Smooth muscle cell (in vitro differentiated cells): ENCODE results near the gene DNAAF8. TPM values are rescaled to one million over a fixed set of nuclear protein-coding genes. Genes with fewer than 3 reads are reported as not detected.

ENCODE experiments used
- DNase-seq: peaks from one replicate; lab custom pipeline; 2025; ENCODE audit not compliant: unreplicated experiment; lab: John Stamatoyannopoulos, UW
- H2AFZ ChIP-seq: fragments of 200-600 bp; sonication (generic); 2 replicates; pipeline ENCODE4 v1.6.0; 2016; ENCODE audit warnings: antibody characterized with exemption, low read depth, mild to moderate bottlenecking
- H3F3A ChIP-seq: fragments of 200-600 bp; sonication (generic); 2 replicates; pipeline ENCODE4 v1.6.0; 2017; ENCODE audit warnings: antibody characterized with exemption, low read depth
- H3K27ac ChIP-seq: fragments of 200-600 bp; sonication (generic); 2 replicates; pipeline ENCODE4 v1.5.1; 2016; ENCODE audit warnings: low read depth, mild to moderate bottlenecking
- H3K27me3 ChIP-seq: fragments of 200-600 bp; sonication (generic); 2 replicates; pipeline ENCODE4 v1.6.1; 2016; ENCODE audit warnings: low read depth, mild to moderate bottlenecking
- H3K36me3 ChIP-seq: fragments of 200-600 bp; sonication (generic); 2 replicates; pipeline ENCODE4 v1.5.1; 2016; ENCODE audit warnings: low read depth
- H3K4me1 ChIP-seq: fragments of 200-600 bp; sonication (generic); 2 replicates; pipeline ENCODE4 v1.5.1; 2016; ENCODE audit warnings: low read depth
- H3K4me2 ChIP-seq: fragments of 200-600 bp; sonication (generic); 2 replicates; pipeline ENCODE4 v1.6.0; 2016; ENCODE audit warnings: mild to moderate bottlenecking
- H3K4me3 ChIP-seq: fragments of 200-600 bp; sonication (generic); 2 replicates; pipeline ENCODE4 v1.5.1; 2016; ENCODE audit warnings: mild to moderate bottlenecking
- H3K79me2 ChIP-seq: fragments of 200-600 bp; sonication (generic); 2 replicates; pipeline ENCODE4 v1.6.0; 2016; ENCODE audit warnings: low read depth, mild to moderate bottlenecking
- H3K9ac ChIP-seq: fragments of 200-600 bp; sonication (generic); 2 replicates; pipeline ENCODE4 v1.6.0; 2016; ENCODE audit warnings: low read depth
- H3K9me3 ChIP-seq: fragments of 200-600 bp; sonication (generic); replicated peaks from 2 replicates; pipeline ENCODE4 v1.5.1; 2016; ENCODE audit warnings: low read depth
- H4K20me1 ChIP-seq: fragments of 200-600 bp; sonication (generic); 2 replicates; pipeline ENCODE4 v1.6.0; 2016; ENCODE audit warnings: low read depth
- WGBS: methylation state at CpG from one replicate; pipeline ENCODE4 v1.1.7; 2016; ENCODE audit warnings: low lambda C conversion rate; 5-methylcytosine and 5-hydroxymethylcytosine counted together
- polyA plus RNA-seq: library from polyadenylated mRNA; unstranded; fragments of >200 nt; fragmentation: Nextera tagmentation; extraction: Ambion mirVana; gene quantifications from 2 replicates; pipeline ENCODE4 v1.2.1, GENCODE V29; 2016
- total RNA-seq: library from RNA; depleted of rRNA; stranded (reverse); fragments of >200 nt; gene quantifications from 2 replicates; pipeline ENCODE4 v1.2.3, GENCODE V29; 2014
- TF ChIP-seq, protein P1 (sequence below): fragments of 200-600 bp; sonication (generic); IDR thresholded peaks from 2 replicates; pipeline ENCODE4 v1.5.1; 2017; ENCODE audit warnings: borderline replicate concordance, mild to moderate bottlenecking, antibody characterized with exemption; ENCODE audit not compliant: insufficient read depth, poor library complexity, severe bottlenecking

Gene DNAAF8
- total and polyA plus RNA-seq, 2 experiments from 2014 or later, result 2.9 TPM; not detected in 1

DNA sequence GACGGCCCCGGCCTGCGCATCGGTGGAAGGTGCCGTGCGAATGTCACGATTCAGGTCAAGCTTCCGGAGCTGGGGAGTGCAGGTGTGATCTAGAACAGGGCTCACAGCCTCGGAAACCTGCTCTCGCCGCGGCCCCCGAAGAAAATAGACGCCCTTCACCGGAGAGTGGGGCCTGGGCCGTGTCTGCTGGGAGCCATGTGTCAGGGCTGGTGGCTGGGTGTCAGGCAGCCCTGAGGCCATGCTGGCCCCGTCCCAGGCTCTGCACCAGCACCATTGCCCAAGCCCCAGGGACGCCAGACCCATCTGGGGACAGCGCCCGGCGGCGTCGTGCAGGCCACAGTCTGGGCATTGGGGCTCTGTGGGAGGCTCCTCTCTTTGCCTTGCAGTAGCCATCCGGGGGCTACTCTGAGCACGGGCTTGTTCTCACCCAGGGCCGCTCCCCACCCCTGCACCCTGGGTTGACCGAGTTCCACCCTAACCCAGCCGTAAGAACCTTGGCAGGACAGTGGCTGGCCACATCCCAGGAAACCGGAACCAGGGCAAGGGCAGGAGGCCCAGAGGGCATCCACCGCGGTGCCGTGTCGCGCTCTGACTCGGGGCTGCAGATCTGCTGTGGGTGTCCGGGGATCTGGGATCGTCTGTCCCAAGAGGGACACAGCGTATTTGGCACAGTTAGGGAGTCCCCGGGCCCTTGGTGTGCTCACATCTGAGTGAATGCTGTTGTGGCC, 46.2 kb upstream of the DNAAF8 start:
- no peaks in the 10 kb centered on the region for H4K20me1 ChIP-seq
- no peak for DNase-seq
- no peak overlapping the region for H3K4me2 ChIP-seq
- no peak overlapping the region for H3K9ac ChIP-seq
- no peak overlapping the region for H3K27ac ChIP-seq
- peaks cover 9% of the 10 kb centered on the region for H3F3A ChIP-seq
- H3K4me3 ChIP-seq, result no peak overlapping the region
- no peaks in the 10 kb centered on the region for H3K79me2 ChIP-seq
- TF ChIP-seq, protein P1, sequence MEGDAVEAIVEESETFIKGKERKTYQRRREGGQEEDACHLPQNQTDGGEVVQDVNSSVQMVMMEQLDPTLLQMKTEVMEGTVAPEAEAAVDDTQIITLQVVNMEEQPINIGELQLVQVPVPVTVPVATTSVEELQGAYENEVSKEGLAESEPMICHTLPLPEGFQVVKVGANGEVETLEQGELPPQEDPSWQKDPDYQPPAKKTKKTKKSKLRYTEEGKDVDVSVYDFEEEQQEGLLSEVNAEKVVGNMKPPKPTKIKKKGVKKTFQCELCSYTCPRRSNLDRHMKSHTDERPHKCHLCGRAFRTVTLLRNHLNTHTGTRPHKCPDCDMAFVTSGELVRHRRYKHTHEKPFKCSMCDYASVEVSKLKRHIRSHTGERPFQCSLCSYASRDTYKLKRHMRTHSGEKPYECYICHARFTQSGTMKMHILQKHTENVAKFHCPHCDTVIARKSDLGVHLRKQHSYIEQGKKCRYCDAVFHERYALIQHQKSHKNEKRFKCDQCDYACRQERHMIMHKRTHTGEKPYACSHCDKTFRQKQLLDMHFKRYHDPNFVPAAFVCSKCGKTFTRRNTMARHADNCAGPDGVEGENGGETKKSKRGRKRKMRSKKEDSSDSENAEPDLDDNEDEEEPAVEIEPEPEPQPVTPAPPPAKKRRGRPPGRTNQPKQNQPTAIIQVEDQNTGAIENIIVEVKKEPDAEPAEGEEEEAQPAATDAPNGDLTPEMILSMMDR, result no peak
- H3K9me3 ChIP-seq, result no peaks in the 10 kb centered on the region
- H2AFZ ChIP-seq, result no peak overlapping the region
- no peaks in the 10 kb centered on the region for H3K36me3 ChIP-seq
- 95% methylated on average over 39 of the region's 39 CpGs for WGBS
- H3K27me3 ChIP-seq, result no peaks in the 10 kb centered on the region
- no peaks in the 10 kb centered on the region for H3K4me1 ChIP-seq

DNA sequence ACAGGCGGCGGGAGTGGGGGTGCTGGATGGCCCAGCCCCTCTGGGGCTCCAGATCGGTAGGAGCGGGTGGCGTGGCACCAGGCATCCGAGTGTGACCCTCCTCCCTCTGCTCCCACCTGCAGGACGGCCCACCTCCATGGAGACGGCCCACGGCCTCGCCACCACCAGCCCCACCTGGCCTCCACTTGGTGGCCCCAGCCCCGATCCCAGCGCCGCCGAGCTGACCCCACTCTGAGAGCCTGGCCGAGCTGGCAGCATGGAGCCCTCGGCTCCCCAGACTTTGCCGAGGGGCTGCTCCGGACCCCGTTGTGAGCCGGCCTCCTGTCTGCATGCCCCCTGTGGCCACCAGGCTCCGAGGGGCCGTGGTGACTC, 45.7 kb upstream of the DNAAF8 start:
- TF ChIP-seq, protein P1, result no peak
- H3K27ac ChIP-seq, result no peak overlapping the region
- no peak overlapping the region for H2AFZ ChIP-seq
- H3K27me3 ChIP-seq, result no peaks in the 10 kb centered on the region
- H3K9me3 ChIP-seq, result no peaks in the 10 kb centered on the region
- H4K20me1 ChIP-seq, result no peaks in the 10 kb centered on the region
- H3K4me3 ChIP-seq, result no peak overlapping the region
- H3F3A ChIP-seq, result peaks cover 9% of the 10 kb centered on the region
- no peak overlapping the region for H3K4me2 ChIP-seq
- H3K79me2 ChIP-seq, result no peaks in the 10 kb centered on the region
- over 99% methylated on average over 16 of the region's 22 CpGs for WGBS
- DNase-seq, result no peak
- H3K36me3 ChIP-seq, result no peaks in the 10 kb centered on the region
- H3K4me1 ChIP-seq, result no peaks in the 10 kb centered on the region
- no peak overlapping the region for H3K9ac ChIP-seq

DNA sequence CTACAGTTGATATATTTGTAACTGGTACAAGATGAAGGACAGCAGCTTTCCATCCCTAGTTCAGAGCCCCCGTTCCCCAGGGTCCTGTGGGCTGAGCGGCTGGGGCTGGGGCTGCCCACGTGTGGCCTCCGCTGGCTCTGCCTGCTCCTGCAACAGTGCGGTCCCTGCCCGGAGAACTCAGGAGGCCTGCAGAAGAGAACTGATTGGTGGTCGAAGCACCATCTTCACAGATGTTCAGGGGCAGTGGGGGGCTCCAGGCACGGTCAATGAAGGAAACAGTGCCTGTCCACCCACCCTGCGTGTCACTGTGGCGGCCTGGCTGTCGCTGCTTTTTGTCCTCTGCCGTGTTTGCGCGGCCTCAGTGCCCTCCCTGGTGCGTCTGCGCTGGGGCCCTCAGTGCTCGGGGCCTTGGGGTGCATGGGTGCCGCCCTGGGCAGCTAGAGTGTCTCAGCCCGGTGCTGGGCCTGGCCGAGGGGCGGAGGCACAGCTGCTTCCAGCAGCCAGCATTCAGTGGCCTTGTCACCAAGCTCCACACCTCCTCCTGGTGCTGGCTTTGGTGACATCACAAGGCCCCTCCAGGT, 45.2 kb upstream of the DNAAF8 start:
- no peaks in the 10 kb centered on the region for H3K9me3 ChIP-seq
- no peaks in the 10 kb centered on the region for H3K27me3 ChIP-seq
- H3K36me3 ChIP-seq, result no peaks in the 10 kb centered on the region
- H3K27ac ChIP-seq, result no peak overlapping the region
- H3K4me2 ChIP-seq, result no peak overlapping the region
- H3K4me1 ChIP-seq, result no peaks in the 10 kb centered on the region
- H2AFZ ChIP-seq, result no peak overlapping the region
- WGBS, result 98% methylated on average over 18 of the region's 21 CpGs
- no peak overlapping the region for H3K9ac ChIP-seq
- H3K79me2 ChIP-seq, result no peaks in the 10 kb centered on the region
- no peaks in the 10 kb centered on the region for H4K20me1 ChIP-seq
- TF ChIP-seq, protein P1, result no peak
- no peak overlapping the region for H3K4me3 ChIP-seq
- H3F3A ChIP-seq, result peaks cover 9% of the 10 kb centered on the region
- no peak for DNase-seq
